ENCODE results near the gene SCUBE2.
A peak's percentile ranks its signal among the peaks of the same experiment; 100 is the strongest.

SCUBE2 gene

DNA sequence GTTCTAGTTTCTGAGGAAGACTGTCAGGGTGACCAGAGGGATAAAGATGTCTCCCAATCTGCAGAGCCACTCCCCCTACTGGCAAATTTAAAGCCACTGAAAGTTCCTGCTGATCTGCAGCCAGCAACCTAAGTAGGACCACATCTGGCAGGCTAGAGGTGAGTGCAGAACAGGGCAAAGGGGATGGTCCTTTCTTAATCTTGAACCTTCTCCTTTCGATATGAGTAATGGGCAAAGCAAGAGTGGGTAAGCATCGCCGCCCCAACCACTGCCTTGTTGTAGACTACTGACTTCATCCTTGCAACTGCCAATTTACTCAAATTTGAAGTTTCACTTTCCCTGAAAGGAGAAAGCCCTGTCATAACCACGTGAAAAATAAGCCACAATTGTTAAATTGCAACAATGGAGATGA lies 30.7 kb downstream of the SCUBE2 start:
- H3K4me3 ChIP-seq (replicated peaks; ENCODE audit: low read depth, low read length) = no peak overlapping the region
- no peak for DNase-seq (ENCODE audit: extremely low read depth, low read depth)
- TF ChIP-seq, protein P1, sequence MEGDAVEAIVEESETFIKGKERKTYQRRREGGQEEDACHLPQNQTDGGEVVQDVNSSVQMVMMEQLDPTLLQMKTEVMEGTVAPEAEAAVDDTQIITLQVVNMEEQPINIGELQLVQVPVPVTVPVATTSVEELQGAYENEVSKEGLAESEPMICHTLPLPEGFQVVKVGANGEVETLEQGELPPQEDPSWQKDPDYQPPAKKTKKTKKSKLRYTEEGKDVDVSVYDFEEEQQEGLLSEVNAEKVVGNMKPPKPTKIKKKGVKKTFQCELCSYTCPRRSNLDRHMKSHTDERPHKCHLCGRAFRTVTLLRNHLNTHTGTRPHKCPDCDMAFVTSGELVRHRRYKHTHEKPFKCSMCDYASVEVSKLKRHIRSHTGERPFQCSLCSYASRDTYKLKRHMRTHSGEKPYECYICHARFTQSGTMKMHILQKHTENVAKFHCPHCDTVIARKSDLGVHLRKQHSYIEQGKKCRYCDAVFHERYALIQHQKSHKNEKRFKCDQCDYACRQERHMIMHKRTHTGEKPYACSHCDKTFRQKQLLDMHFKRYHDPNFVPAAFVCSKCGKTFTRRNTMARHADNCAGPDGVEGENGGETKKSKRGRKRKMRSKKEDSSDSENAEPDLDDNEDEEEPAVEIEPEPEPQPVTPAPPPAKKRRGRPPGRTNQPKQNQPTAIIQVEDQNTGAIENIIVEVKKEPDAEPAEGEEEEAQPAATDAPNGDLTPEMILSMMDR (IDR thresholded peaks at IDR 0.05; ENCODE audit: low read depth, low read length, missing control alignments) = peak; percentile 53

DNA sequence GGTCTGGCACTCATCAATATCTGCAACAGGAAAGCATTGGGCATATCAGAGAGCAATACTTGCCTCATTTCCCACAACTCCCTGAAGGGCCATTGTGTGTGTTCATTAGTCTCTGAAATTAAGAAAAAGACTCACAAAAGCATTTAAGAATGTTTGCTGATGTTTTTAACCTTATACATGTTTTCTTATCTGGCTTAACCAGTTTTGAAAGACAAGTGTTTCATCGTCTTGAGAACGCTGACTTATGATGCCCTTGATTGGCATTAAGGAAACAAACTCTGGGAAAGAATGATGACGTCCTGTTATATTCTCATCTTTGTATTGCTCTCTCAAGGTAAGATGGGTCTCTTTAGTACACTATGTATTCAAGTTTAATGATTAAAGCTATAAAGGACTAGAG lies 32.0 kb downstream of the SCUBE2 start:
- TF ChIP-seq, protein P1 (IDR thresholded peaks at IDR 0.05; ENCODE audit: low read depth, low read length, missing control alignments) = no peak
- no peak for DNase-seq (ENCODE audit: extremely low read depth, low read depth)
- no peak overlapping the region for H3K4me3 ChIP-seq (replicated peaks; ENCODE audit: low read depth, low read length)

DNA sequence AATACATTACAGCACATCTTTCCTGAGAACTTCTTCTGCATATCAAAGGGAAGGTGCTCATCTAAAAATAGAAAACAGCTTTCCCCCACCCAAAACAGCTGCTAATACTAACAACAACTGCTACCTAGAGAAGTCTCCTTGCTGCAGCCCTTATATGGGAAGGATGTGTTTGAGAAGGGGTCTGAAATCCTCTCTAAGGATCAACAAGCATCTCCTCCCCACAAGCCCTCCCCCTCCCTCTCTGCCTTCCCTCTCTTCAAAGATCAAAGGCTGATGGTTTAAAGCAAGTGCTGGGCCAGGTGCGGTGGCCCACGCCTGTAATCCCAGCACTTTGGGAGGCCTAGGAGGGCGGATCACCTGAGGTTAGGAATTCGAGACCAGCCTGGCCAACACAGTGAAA lies 33.5 kb downstream of the SCUBE2 start:
- no peak overlapping the region for H3K4me3 ChIP-seq (replicated peaks; ENCODE audit: low read depth, low read length)
- no peak for DNase-seq (ENCODE audit: extremely low read depth, low read depth)
- TF ChIP-seq, protein P1 (IDR thresholded peaks at IDR 0.05; ENCODE audit: low read depth, low read length, missing control alignments) = no peak

DNA sequence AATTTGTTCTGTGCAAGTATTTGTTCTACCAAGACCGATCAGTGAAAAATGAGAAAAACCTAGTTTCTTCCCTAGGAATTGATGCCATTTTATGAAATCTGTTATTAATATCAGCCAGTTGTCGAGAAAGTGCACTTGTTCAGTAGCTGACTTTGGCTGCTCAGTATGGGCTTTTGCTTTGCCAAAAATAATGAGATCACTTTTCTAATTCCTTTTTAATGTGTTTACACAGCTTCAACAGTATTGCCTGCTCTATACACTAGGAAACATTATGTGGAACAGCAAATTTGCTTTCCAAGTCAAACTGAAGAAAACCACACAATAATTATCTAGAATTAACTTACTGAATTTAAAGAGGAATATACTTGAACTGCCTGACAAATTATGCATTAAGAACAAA lies 34.4 kb downstream of the SCUBE2 start:
- no peak overlapping the region for H3K4me3 ChIP-seq (replicated peaks; ENCODE audit: low read depth, low read length)
- DNase-seq (ENCODE audit: extremely low read depth, low read depth) = no peak

DNA sequence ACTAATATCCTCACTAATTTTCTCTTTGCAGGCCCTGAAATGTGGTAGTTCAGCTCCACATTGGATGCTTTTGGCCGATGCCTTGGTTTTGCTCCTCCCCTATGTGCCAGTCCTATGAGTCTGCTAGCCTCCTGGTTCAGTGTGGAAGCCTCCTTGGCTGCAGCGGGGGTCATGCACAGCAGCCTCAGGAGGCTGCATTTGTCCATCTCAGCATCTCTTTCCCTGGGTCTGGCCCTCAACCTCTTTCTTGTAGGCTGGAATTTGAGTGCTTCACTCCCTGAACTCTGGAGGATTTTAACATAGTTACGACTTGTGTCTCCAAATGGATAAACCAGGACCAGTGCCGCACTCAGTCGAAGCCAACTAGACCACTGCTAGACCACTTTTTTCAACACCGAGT lies 34.9 kb downstream of the SCUBE2 start:
- DNase-seq (ENCODE audit: extremely low read depth, low read depth) = no peak
- H3K4me3 ChIP-seq (replicated peaks; ENCODE audit: low read depth, low read length) = no peak overlapping the region
- TF ChIP-seq, protein P1 (IDR thresholded peaks at IDR 0.05; ENCODE audit: low read depth, low read length, missing control alignments) = no peak

More for the DNA sequence above, 34.4 kb downstream of the SCUBE2 start:
- TF ChIP-seq, protein P1 (IDR thresholded peaks at IDR 0.05; ENCODE audit: low read depth, low read length, missing control alignments) = no peak

DNA sequence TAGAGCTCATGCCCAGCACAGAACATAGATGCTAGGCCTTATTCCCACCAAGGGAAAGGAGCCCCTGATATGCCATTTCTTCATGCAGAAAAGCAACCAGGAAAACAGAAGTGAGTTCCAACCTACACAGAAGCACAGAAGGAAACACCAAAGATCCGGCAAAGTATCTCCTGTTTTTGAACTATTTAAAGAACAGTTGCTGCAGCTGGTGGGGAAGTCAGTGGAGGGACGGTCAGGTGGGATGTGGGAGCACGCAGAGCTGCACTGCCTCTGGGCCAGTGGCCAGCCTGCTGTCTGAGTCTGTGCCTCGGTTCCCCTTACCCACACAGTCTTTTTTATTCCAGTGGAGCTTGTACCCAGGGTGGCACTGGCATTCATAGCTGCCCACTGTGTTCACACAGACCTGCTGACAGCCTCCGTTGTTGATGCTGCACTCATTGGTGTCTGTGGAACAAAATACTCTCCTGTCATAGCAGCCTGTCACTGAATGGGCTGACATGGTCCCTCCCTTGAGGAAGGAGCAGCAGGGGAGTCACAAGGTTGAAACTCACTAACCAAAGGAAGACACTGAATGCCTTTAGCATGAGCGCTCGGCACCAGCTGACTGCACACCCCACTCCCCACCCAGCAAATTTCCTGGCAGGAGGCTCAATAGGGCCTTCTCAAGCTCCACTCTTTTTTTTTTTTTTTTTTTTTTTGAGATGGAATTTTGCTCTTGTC lies 37.9 kb downstream of the SCUBE2 start:
- TF ChIP-seq, protein P1 (IDR thresholded peaks at IDR 0.05; ENCODE audit: low read depth, low read length, missing control alignments) = no peak
- H3K4me3 ChIP-seq (replicated peaks; ENCODE audit: low read depth, low read length) = no peak overlapping the region
- no peak for DNase-seq (ENCODE audit: extremely low read depth, low read depth)

DNA sequence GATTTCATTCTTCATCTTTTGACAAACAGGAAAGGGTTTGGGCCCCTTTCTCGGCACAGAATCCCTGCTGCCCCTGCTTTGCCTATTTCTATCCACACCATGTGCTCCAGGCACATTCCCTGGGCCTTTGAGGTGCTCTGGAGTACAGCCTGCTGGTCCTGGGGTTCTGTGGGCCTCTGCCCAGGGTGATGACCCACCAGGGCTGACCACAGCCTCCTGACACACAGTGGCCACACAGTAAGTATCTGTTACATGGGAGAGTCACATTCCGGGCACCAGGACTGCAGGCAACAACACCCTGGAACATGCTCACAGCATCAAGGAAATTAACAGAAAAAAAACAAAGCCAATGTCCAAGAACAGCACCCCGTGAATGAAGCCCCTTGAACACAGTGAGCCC lies 39.1 kb downstream of the SCUBE2 start:
- H3K4me3 ChIP-seq (replicated peaks; ENCODE audit: low read depth, low read length) = no peak overlapping the region
- DNase-seq (ENCODE audit: extremely low read depth, low read depth) = no peak
- TF ChIP-seq, protein P1 (IDR thresholded peaks at IDR 0.05; ENCODE audit: low read depth, low read length, missing control alignments) = no peak
